ENCODE data around the gene DAAM2. TPM values are rescaled to one million over a fixed set of nuclear protein-coding genes. Genes with fewer than 3 reads are reported as not detected.
A peak's percentile ranks its signal among the peaks of the same experiment; 100 is the strongest.

DAAM2 gene
- total RNA-seq, 2 donors from 2014 or later = 7.1 to 9.8 TPM

DNA sequence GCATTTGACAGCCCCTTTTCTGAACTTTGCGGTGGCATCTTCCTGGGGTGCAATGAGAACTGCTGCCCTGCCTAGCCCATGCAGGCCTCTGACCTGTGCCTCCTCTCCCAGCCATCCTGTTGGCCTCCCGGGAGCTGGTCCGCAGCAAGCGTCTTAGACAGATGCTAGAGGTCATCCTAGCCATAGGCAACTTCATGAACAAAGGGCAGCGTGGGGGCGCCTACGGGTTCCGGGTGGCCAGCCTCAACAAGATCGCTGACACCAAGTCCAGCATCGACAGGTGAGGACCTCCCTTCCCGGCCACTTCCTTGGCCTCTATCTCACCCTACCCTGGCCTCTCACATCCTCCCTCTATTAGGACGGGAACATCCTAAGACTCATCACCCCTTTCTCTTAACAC, 104.5 kb downstream of the DAAM2 start:
- intact Hi-C loops (cut with DNase I, micrococcal nuclease) = no loop called here
- no peak for DNase-seq
- ATAC-seq = no peak

DNA sequence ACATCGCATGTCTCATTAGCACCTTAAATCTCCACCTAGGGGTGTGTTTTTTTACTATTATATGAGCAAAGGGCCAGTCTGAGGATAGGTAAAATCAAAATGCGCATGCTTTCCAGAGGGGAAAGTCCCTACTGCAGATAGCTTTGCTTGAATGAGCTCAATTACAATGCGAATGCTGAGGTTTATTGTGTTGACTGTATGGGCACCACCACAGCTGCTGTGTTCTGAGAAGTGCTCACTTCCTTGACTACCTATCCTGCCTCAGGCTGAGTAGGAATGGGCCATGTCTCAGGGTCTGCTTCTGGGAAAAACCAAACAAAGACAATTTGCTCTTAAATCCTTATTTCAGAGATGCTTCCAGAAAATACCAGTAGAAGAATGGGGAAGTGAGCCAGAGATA, 105.5 kb downstream of the DAAM2 start:
- DNase-seq = peak; percentile 26 to 58
- ATAC-seq = peak; percentile 95
- intact Hi-C loops (cut with DNase I, micrococcal nuclease) = no loop called here

GRCh38 chr6:39898625-39899024, 106.4 kb downstream of the DAAM2 start:
- ATAC-seq = no peak
- intact Hi-C loops (cut with DNase I, micrococcal nuclease) = no loop called here
- DNase-seq = no peak

DNA sequence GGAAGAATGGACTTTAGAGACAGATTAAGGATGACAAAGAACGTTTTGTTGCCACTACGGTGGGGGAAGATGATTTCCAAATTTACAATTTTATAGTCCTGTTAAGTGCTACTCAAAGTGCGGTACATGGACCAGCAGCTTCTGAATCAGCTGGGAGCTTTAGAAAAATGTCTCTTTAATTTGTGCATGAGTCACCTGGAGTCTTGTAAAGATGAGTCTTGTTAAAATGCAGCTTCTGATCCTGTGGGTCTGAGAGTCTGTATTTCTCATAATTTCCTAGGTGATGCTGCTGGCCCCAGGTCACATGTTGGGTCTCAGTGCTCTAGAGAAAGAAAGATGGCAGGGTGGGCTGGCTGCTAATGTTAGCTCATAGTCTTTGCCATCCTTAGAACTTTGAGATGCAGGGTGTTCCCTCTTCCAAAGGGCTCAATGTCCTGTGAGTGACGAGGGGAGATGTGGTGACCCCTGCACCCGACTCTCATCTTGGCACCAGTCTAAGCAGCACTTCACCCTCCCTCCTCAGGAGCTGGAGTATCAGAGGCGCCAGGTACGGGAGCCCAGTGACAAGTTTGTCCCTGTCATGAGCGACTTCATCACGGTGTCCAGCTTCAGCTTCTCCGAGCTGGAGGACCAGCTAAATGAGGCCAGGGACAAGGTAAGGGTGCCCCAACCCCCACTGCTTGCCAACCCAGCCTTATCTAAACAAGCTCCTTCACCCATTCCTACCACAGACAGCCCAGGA, 107.5 kb downstream of the DAAM2 start:
- DNase-seq (no peak), ATAC-seq (no peak)
- intact Hi-C loops (cut with DNase I, micrococcal nuclease) = no loop called here

DNA sequence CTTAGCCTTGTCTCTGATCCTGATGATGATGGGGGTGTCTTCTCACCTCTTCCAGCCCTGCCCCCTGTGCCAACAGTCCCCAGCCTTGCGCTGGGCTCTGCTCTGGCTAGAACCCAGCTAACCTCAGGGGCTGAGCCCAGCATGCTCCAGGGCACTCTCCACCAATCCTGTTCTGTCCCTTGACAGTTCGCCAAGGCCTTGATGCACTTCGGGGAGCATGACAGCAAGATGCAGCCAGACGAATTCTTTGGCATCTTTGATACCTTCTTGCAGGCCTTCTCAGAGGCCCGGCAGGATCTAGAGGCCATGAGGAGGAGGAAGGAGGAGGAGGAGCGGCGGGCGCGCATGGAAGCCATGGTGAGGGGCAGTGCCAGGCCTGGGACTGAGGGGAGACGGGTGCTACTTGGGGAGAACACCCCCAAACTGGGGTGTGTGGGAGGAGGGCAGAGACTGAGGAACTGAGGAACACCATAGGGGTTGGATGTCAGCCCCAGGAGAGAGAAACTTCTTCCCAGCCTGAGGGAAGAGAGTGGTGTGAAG, 109.0 kb downstream of the DAAM2 start:
- no peak for ATAC-seq
- no peak for DNase-seq

GRCh38 chr6:39901670-39902069, 109.5 kb downstream of the DAAM2 start:
- intact Hi-C loops (cut with DNase I, micrococcal nuclease) = no loop called here
- ATAC-seq (no peak), DNase-seq (no peak)

More for the DNA sequence above, 109.0 kb downstream of the DAAM2 start:
- intact Hi-C loops (cut with DNase I, micrococcal nuclease) = no loop called here

DNA sequence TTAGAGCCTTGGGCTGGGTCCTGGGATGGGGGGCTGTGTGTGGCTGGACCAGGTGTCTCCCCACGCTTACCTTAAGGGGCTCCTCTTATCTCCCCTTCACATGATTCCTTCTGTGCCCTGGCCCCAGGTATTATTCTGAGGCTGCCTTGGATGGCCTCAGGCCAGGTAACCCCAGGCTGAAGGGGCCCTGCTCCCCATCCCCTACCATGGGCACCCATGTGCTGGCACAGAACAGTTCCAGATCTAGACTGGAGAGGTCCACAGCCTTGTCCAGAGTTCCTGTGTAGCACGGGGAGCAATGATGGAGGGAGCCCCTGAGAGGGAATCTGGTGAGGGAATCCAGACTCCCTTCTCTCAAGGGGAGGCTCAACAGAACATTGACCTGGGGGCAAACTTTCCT, 110.0 kb downstream of the DAAM2 start:
- intact Hi-C loops (cut with DNase I, micrococcal nuclease) = no loop called here
- DNase-seq = no peak
- ATAC-seq = no peak

DNA sequence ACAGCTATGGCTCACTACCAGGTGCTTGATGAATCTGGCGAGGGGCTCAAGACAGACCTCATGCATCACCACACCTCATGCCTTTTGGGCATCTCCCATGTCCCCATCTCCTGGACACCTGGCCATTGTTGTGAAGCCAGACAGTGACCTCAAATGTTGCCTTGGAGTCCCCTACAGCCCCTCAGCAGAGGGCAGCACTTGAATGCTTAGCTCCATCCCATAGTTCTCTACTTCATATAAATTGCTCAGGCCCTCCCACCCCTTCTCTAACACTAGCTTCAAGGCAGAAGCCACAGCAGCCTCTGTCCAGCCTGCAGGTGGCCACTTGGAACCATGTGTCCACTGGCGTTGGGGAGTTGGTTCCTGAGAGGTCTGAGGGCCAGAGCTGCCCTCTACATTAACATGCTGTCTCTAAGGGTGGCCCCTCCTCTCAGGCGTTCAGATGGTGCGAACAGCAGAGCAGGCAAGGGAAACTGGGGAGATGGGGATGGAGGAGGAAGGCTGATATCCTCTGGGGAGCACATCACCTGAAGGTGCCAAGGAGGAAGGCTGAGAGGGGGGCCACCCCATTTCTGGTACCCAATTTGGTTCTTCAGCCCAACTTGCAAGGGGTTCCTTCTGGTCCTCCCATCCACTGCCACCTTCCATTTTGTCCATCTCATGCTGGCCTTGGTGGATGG, 110.8 kb downstream of the DAAM2 start:
- intact Hi-C loops (cut with DNase I, micrococcal nuclease) = no loop called here
- ATAC-seq = peak; percentile 25
- no peak for DNase-seq

DNA sequence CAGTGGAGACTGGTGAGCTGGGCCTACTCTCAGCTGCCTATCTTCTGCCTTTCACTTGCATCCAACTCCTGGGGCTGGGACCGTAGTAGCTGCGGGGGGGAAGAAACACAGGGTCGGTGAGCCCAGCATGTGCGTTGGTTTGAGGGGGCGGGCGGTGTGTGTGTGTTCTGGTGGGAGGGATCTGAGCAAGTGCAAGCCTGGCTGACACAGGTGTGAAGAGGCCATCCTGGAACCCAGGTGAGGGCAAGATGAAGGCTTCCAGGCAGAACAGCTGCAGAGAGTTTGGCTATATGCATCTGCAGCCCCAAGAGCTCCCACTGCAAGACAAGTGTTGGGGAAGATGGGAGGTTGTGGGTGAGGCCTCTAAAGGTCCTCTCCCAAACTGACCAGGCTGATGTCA, 111.5 kb downstream of the DAAM2 start:
- ATAC-seq (no peak), DNase-seq (no peak)
- intact Hi-C loops (cut with DNase I, micrococcal nuclease) = no loop called here

DNA sequence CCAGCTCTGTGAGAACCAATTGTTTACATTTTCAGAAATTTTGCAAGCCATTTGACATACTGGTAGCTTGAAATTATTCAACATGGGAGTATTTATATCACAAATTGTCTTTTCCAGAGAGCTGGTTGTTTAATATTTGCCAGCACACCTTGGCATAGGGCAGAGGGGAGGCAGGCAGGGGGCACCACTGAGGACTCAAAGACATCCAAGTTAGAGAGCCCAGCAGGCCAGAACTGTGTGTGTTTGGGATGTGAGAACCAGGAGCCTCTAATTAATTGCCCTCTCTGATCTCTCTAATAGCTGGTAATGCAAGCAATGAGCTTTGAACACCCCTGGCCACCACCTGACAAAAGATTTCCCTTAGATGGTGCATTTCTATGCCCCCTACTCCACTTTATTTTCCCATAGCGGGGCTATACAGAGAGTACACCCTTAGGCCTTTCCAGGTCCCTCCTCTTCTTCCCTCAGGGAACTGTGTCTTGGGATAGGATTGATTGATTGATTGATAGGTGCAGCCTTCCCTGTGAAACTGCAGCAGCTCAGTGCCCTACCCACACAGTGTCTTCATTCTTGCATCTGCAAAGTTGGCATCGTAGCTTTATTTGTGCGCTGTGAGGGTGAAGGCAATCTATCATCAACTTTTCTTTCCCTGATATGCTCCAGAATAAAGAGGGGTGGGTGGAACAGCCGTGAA, 112.9 kb downstream of the DAAM2 start:
- DNase-seq = no peak
- ATAC-seq = no peak
- intact Hi-C loops (cut with DNase I, micrococcal nuclease) = no loop called here

- ATAC-seq (no peak), DNase-seq (no peak)
- intact Hi-C loops (cut with DNase I, micrococcal nuclease) = no loop called here
Measured at GRCh38 chr6:39905640-39905975, 113.4 kb downstream of the DAAM2 start.

GRCh38 chr6:39906318-39906761, 114.2 kb downstream of the DAAM2 start:
- DNase-seq (no peak), ATAC-seq (no peak)
- intact Hi-C loops (cut with DNase I, micrococcal nuclease) = no loop called here

DNA sequence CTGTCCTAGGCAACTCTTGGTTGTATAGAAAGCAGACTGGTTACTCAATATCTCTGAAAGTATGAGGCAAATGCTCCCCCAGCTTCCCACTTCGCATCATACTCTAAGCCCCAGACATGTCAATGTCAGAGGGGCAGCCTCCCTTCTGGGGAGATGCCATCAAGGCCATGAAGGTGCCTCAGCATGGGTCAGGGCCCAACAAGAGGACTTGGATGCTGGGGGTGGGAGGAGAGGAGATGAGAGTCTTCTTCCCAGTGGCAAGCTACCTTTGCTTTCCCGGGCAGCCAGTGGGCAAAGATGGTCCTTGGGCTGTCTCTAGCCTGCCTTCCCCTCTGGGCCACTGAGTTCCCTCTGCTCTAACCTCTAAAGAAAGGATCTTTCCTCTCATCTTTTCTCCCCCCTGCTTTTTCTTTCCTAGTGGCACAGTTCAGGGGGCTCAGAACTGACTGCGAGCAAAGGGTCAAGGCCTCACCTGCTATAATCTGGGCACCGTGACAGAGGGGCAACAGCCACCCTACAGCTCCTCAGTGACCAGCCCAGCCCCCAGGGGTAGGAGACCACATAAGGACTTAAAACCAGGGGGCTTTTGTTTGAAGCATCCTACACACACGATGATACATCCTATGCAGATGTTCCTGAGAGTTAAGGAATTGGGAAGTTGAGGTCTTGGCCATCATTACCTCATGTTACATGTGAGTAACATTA, 115.8 kb downstream of the DAAM2 start:
- intact Hi-C loops (cut with DNase I, micrococcal nuclease) = no loop called here
- no peak for DNase-seq
- ATAC-seq = no peak

DNA sequence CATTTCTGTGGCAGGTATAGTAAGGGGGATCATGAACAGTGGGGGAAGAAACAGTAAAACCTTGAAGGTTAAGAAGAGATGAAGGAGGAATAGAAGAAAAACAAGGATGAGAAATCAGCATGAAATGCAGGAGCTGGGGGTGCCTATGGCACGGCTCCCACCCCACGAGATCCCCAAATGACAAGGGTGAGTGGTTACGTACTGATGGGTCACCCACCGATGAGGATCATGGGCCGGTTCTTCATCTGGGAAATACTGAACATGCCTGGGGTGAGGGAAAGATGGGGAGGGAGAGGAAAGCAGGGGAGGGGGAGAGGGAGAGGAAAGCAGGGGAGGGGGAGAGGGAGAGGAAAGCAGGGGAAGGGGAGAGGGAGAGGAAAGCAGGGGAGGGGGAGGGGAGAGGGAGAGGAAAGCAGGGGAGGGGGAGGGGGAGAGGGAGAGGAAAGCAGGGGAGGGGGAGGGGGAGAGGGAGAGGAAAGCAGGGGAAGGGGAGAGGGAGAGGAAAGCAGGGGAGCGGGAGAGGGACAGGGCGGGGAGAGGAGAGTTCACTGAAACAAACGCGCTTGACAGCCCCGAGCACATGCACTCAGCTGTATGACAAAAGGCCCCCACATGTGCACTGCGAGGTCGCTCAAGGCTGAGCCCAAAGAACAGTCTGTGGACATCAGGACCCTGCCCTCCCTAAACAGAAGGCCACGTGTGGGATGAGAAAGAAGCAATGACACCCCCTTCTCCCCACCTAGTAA, 116.8 kb downstream of the DAAM2 start:
- ATAC-seq = no peak
- no peak for DNase-seq
- intact Hi-C loops (cut with DNase I, micrococcal nuclease) = no loop called here

DNA sequence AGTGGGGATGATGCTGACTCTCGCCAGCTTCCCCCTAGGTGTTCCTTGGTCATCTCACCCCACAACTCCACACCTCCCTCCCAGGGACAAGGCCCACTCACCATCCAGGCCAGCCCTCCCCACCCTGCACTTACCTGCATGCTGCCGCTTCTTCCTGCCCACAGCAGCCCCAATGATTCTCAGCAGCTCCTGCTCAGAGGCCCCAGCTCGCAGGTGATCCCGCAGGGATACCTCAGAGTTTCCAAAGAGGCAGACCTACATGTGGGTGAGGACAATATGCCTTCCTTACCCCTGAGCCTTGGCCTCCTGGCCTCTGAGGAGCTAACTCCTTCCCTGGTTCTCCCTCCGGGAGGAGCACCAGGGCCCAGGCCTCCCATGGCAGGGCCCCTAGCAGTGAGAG, 117.5 kb downstream of the DAAM2 start:
- no peak for ATAC-seq
- no peak for DNase-seq
- intact Hi-C loops (cut with DNase I, micrococcal nuclease) = no loop called here

- intact Hi-C loops (cut with DNase I, micrococcal nuclease) = no loop called here
- ATAC-seq (no peak), DNase-seq (no peak)
Measured at GRCh38 chr6:39910164-39910563, 118.0 kb downstream of the DAAM2 start.

DNA sequence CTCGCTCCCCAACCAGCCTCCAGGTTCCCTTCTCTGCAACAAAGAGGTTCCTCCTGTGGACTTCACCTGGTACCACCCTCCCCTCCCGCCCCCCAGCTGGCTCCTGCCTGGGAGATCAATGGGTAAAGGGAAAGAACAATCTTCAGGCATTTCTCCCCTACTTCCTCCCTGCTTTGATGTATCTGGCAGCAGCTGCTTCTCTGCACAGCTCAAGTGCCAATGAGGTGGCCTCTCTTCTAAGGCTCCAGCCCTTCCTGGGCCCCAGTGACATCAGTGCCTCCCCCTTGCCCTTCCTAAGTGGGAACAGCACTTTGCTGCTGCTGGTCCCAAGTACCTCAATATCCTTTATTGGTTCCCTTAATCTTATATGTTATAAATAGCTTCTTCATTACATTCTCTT, 118.6 kb downstream of the DAAM2 start:
- intact Hi-C loops (cut with DNase I, micrococcal nuclease) = no loop called here
- ATAC-seq (no peak), DNase-seq (no peak)

DNA sequence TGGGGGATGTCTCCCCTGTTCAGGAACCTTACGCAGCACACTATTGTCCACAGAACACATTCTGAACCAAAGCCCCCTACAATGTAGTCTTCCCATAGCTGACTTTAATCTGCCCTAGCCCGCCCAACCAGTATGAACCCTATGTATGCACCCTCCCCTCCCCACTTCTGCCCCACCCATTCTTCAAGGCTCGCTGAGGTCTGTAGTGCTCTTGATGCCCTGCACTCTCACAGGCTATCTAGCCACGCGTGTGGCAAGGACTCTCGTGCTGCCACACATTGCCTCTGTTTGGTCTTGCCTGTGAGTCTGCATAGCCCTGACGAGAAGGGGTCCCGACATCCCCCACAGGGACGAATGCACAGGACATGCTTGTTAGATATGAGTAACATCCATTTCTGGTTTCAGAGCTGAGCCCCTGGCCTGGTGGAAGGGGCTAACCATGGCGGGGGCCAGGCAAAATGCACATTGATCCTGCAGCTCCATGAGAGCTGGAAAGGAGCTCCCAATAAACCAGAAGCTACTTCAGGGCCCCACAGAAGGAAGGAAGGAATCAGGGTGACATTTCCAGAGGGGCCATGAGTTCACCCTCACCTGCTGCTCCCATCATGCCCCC, 119.4 kb downstream of the DAAM2 start:
- ATAC-seq (no peak), DNase-seq (no peak)
- intact Hi-C loops (cut with DNase I, micrococcal nuclease) = no loop called here

Measured in left colon (tissue), 2 donors.